RWPE1 (cell line): ENCODE data around the gene TRAPPC12.
"Not testable (repeated sequence)": the region's sequence is repeated elsewhere in the genome, so short reads cannot be mapped to it uniquely, and the experiment has no call there.

Source experiments
- CTCF ChIA-PET: fragments of 350-600 bp; sonication (Branson Sonifier 250); formaldehyde crosslinking; extraction: SDS; loops from one replicate; lab custom pipeline; 2021; lab: Yijun Ruan, JAX
- POLR2A ChIA-PET: fragments of 400-600 bp; formaldehyde crosslinking; extraction: SDS; loops from one replicate; lab custom pipeline; 2020; ENCODE audit warnings: antibody characterized with exemption; ENCODE audit not compliant: low non-redundant PET; lab: Yijun Ruan, JAX
- DNase-seq: peaks from one replicate; pipeline ENCODE4 v3.0.0; 2012; ENCODE audit warnings: low spot score
- H3K27ac ChIP-seq: fragments of 450-650 bp; 2 replicates; pipeline ENCODE4 v1.5.1; 2017
- CTCF ChIP-seq: fragments of 450-650 bp; conservative IDR thresholded peaks from 2 replicates; pipeline ENCODE4 v1.5.1; 2017; ENCODE audit warnings: low read depth, mild to moderate bottlenecking

Gene TRAPPC12

GRCh38 chr2:3491716-3492474, 112.4 kb downstream of the TRAPPC12 start:
- DNase-seq: no peak
- H3K27ac ChIP-seq: peak overlapping the region; percentile 65; the same call in 1 of the 2 replicates
- ChIA-PET POLR2A (no interaction called here), CTCF (no interaction called here)
- no peak for TF ChIP-seq CTCF

GRCh38 chr2:3492475-3492787, 112.9 kb downstream of the TRAPPC12 start:
- POLR2A ChIA-PET, CTCF ChIA-PET: not testable (repeated sequence)

GRCh38 chr2:3492951-3493614, 113.6 kb downstream of the TRAPPC12 start:
- ChIA-PET POLR2A (no interaction called here), CTCF (no interaction called here)
- peak overlapping the region; percentile 65 for H3K27ac ChIP-seq
- no peak for TF ChIP-seq CTCF
- DNase-seq: peak; percentile 26

More at GRCh38 chr2:3492475-3492787, 112.9 kb downstream of the TRAPPC12 start:
- H3K27ac ChIP-seq: peak overlapping the region; percentile 65
- DNase-seq: not testable (repeated sequence)

GRCh38 chr2:3493615-3494007, 114.1 kb downstream of the TRAPPC12 start:
- DNase-seq: no peak
- ChIA-PET POLR2A (interaction anchor here (0.5 kb wide), 1 partner anchor 9 kb away, joined by 11 read pairs; no protein-coding TSS in a partner anchor), CTCF (no interaction called here)
- peak overlapping the region; percentile 65 for H3K27ac ChIP-seq
- no peak for TF ChIP-seq CTCF

- TF ChIP-seq CTCF: no peak
- CTCF ChIA-PET: no interaction called here
- POLR2A ChIA-PET: no interaction called here
- no peak overlapping the region for H3K27ac ChIP-seq
- DNase-seq: no peak
Measured at GRCh38 chr2:3494984-3495666, 115.6 kb downstream of the TRAPPC12 start.

GRCh38 chr2:3496708-3497080, 117.2 kb downstream of the TRAPPC12 start:
- CTCF ChIA-PET: interaction anchor here (0.6 kb wide), 1 partner anchor 147 kb away, joined by 3 read pairs; no protein-coding TSS in a partner anchor
- POLR2A ChIA-PET, DNase-seq, H3K27ac ChIP-seq: not testable (repeated sequence)

- ChIA-PET CTCF (no interaction called here), POLR2A (no interaction called here)
- H3K27ac ChIP-seq: no peak overlapping the region
- no peak for DNase-seq
- no peak for TF ChIP-seq CTCF
Measured at GRCh38 chr2:3498783-3499394, 119.4 kb downstream of the TRAPPC12 start.
